ENCODE measurements around the gene IER5L. TPM values are rescaled to one million over a fixed set of nuclear protein-coding genes. Genes with fewer than 3 reads are reported as not detected.

IER5L gene
- total and polyA plus RNA-seq, 9 of the 15 experiments (the other 6 are each of a cell fraction or from before 2014, with no cell fraction given) = 0.14 to 11.9 (median 0.52) TPM

DNA sequence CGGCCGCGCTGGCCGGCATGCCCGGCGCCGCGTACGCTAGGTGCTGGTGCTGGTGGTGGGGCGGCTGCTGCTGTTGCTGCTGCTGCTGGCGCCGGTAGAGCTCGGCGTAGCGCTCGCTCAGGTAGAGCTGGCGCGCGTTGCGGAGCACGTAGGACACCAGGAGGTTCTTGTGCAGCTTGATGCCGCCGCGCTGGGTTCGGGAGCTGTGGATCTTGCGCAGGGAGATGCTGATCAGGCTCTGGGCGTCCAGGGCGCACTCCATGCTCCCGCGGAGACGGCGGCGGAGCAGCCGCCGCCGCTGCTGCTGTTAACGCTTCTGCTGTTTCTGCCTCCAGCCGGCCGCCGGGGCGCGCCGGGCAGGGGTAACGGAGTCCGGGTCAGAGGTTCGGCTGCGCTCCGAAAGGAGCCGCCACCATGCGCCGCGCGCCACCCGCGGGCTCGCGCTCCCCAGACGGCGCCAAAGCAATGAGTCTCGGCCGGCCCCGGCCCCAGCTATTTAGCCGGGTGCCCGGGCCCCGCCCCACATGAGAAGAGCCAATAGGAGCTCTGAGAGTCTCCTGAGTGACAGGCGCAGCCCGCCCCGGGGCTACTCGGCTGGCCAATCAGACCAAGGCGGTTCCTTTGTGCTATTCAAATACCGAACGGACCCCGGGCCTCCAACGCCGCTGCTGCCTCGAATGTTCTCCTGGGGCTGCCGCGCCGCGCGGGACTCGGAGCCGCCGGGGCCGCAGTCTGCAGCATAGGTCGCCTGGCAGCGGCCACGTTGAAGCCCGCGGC is at the start of gene IER5L (continued):
- TF ChIP-seq SP2 (IDR thresholded peaks at IDR 0.05; ENCODE audit: extremely low read depth, low read depth, low read length, poor library complexity, severe bottlenecking) = peak; percentile 87
- TF ChIP-seq IRF2 (CRISPR knock-in tag; IDR thresholded peaks at IDR 0.05) = no peak
- no peak for TF ChIP-seq CEBPG (CRISPR knock-in tag; IDR thresholded peaks at IDR 0.05)
- TF ChIP-seq CEBPG (tag; conservative IDR thresholded peaks at IDR 0.05 in 1 of 2, IDR thresholded peaks at IDR 0.05 in 1 of 2) = no peak
- TF ChIP-seq DIDO1 (tag; IDR thresholded peaks at IDR 0.05; ENCODE audit: low read depth) = no peak
- no peak for TF ChIP-seq HINFP (tag; conservative IDR thresholded peaks at IDR 0.05; ENCODE audit: low read depth)
- TF ChIP-seq ZNF395 (CRISPR knock-in tag; IDR thresholded peaks at IDR 0.05) = no peak
- TF ChIP-seq RCOR1 (IDR thresholded peaks at IDR 0.05; ENCODE audit: borderline replicate concordance in 1 of 2, low read depth in 2 of 2, low read length in 2 of 2) = no peak
- TF ChIP-seq NFE2 (IDR thresholded peaks at IDR 0.05; ENCODE audit: low read depth) = no peak
- no peak for TF ChIP-seq SAFB (IDR thresholded peaks at IDR 0.05; ENCODE audit: borderline replicate concordance, low read depth, low read length)
- no peak for TF ChIP-seq ZNF780A (CRISPR knock-in tag; IDR thresholded peaks at IDR 0.05)
- TF ChIP-seq SUPT5H (IDR thresholded peaks at IDR 0.05) = peak; percentile 84
- no peak for TF ChIP-seq RREB1 (CRISPR knock-in tag; IDR thresholded peaks at IDR 0.05)
- no peak for TF ChIP-seq NR2C1 (IDR thresholded peaks at IDR 0.05)
- TF ChIP-seq NR2C1 (tag; IDR thresholded peaks at IDR 0.05) = no peak
- TF ChIP-seq, protein P1, sequence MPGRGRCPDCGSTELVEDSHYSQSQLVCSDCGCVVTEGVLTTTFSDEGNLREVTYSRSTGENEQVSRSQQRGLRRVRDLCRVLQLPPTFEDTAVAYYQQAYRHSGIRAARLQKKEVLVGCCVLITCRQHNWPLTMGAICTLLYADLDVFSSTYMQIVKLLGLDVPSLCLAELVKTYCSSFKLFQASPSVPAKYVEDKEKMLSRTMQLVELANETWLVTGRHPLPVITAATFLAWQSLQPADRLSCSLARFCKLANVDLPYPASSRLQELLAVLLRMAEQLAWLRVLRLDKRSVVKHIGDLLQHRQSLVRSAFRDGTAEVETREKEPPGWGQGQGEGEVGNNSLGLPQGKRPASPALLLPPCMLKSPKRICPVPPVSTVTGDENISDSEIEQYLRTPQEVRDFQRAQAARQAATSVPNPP (IDR thresholded peaks at IDR 0.05; ENCODE audit: borderline replicate concordance, insufficient read depth, insufficient read length) = no peak
- no peak for TF ChIP-seq ZNF699 (CRISPR knock-in tag; IDR thresholded peaks at IDR 0.05; ENCODE audit: insufficient replicate concordance)
- TF ChIP-seq ASH1L (IDR thresholded peaks at IDR 0.05; ENCODE audit: borderline replicate concordance, low read depth, partially characterized antibody) = peak; percentile 57

Measured in K562 (cell line).